PC-9 (cell line): Measurements from ENCODE around the gene CAMK2B. TPM values are rescaled to one million over a fixed set of nuclear protein-coding genes. Genes with fewer than 3 reads are reported as not detected.

Experiments
- BruUV-seq: library from RNA; stranded (reverse); fragments of 400-500 nt; replicated peaks from 2 replicates; lab custom pipeline; 2021; lab: Mats Ljungman, UMichigan
- CTCF ChIA-PET: fragments of 300-600 bp; sonication (Branson Sonifier 250); formaldehyde crosslinking; loops from one replicate; lab custom pipeline; 2022; ENCODE audit warnings: antibody characterized with exemption; lab: Charles Lee
- POLR2A ChIA-PET: fragments of 300-600 bp; sonication (Branson Sonifier 250); formaldehyde crosslinking; loops from one replicate; lab custom pipeline; 2022; ENCODE audit warnings: antibody characterized with exemption; ENCODE audit not compliant: unreplicated experiment; lab: Charles Lee
- DNase-seq, 2 experiments: peaks; one replicate each; pipeline versions ENCODE4 v3.0.0 to v3.0.0-alpha.2; 2015 to 2022; ENCODE audit warnings: mixed read lengths in 1 of 2
- H2AFZ ChIP-seq: fragments of 200-600 bp; sonication (generic); 2 replicates; pipeline ENCODE4 v1.8.1; 2017; ENCODE audit warnings: antibody characterized with exemption
- H3F3A ChIP-seq: fragments of 200-600 bp; sonication (generic); 2 replicates; pipeline ENCODE4 v1.8.1; 2017; ENCODE audit warnings: antibody characterized with exemption, mild to moderate bottlenecking, low read depth; ENCODE audit not compliant: insufficient read depth
- H3K27ac ChIP-seq: fragments of 200-600 bp; sonication (generic); 2 replicates; pipeline ENCODE4 v1.6.1; 2016; ENCODE audit warnings: mixed run types
- H3K27me3 ChIP-seq: fragments of 200-600 bp; sonication (generic); 2 replicates; pipeline ENCODE4 v1.6.1; 2016; ENCODE audit warnings: low read depth, mixed run types; ENCODE audit not compliant: insufficient read depth
- H3K36me3 ChIP-seq: fragments of 200-600 bp; sonication (generic); 2 replicates; pipeline ENCODE4 v1.6.1; 2016; ENCODE audit warnings: low read depth, mixed run types
- H3K4me1 ChIP-seq: fragments of 200-600 bp; sonication (generic); replicated peaks from 2 replicates; pipeline ENCODE4 v1.6.1; 2016; ENCODE audit warnings: mixed run types; ENCODE audit not compliant: insufficient read depth
- H3K4me2 ChIP-seq: fragments of 200-600 bp; sonication (generic); 2 replicates; pipeline ENCODE4 v1.6.1; 2017; ENCODE audit warnings: mixed run types
- H3K4me3 ChIP-seq: fragments of 200-600 bp; sonication (generic); 2 replicates; pipeline ENCODE4 v1.6.1; 2016; ENCODE audit warnings: mixed run types
- H3K79me2 ChIP-seq: fragments of 200-600 bp; sonication (generic); 2 replicates; pipeline ENCODE4 v1.6.1; 2017; ENCODE audit warnings: low read depth, mixed run types
- H3K9me2 ChIP-seq: fragments of 200-600 bp; sonication (generic); 2 replicates; pipeline ENCODE4 v1.8.1; 2017; ENCODE audit warnings: mild to moderate bottlenecking; ENCODE audit not compliant: insufficient read depth
- H3K9me3 ChIP-seq: fragments of 200-600 bp; sonication (generic); 2 replicates; pipeline ENCODE4 v1.8.1; 2016; ENCODE audit warnings: low read depth; ENCODE audit not compliant: insufficient read depth
- H4K20me1 ChIP-seq: fragments of 200-600 bp; sonication (generic); 2 replicates; pipeline ENCODE4 v1.8.1; 2017; ENCODE audit not compliant: insufficient read depth
- CTCF ChIP-seq: fragments of 200-600 bp; sonication (generic); conservative IDR thresholded peaks from 2 replicates; pipeline ENCODE4 v1.6.1; 2017; ENCODE audit warnings: mixed run types, antibody characterized with exemption, mild to moderate bottlenecking, moderate library complexity
- EZH2 ChIP-seq: fragments of 200-600 bp; sonication (generic); IDR thresholded peaks from 2 replicates; pipeline ENCODE4 v1.8.0; 2017; ENCODE audit warnings: antibody characterized with exemption, low read depth
- intact Hi-C: fragments of 100-400 bp; cut with micrococcal nuclease; formaldehyde crosslinking; loops from one replicate; pipeline ENCODE4 v1.10.0; 2022; ENCODE audit not compliant: unreplicated experiment
- total RNA-seq: library from RNA; stranded (reverse); gene quantifications from 2 replicates; pipeline ENCODE4 v1.2.3, GENCODE V29; 2021

Gene CAMK2B
- total RNA-seq, 1 experiment from 2014 or later, result 0.15 TPM

DNA sequence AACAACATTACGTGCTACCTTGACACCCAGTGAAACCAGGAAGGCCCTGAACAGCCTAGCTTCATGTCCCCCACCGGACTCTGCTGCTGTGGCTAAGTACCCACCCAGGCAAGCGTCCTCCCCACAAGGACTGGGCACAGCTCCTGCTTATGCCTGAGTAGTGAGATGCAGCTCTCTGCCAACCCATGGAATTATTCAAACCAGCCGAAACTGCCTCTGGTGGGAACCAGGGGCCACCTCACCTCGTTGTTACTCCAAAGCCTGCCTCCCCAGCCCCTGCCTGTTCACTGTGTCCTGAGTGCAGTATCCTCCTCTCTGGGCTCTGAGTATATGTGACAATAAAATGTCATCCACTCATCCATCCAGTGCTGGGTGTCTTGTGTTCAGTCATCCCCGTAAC is 52.4 kb downstream of the CAMK2B start:
- H3K27ac ChIP-seq, result no peak overlapping the region
- no peaks in the 10 kb centered on the region for H3K9me3 ChIP-seq
- H3K79me2 ChIP-seq, result no peaks in the 10 kb centered on the region
- no peak overlapping the region for H3K4me3 ChIP-seq
- H3F3A ChIP-seq, result no peaks in the 10 kb centered on the region
- H3K4me1 ChIP-seq, result no peaks in the 10 kb centered on the region
- no peak for TF ChIP-seq CTCF
- no peak for TF ChIP-seq EZH2
- H3K9me2 ChIP-seq, result no peaks in the 10 kb centered on the region
- no peak for DNase-seq
- H2AFZ ChIP-seq, result no peak overlapping the region
- ChIA-PET CTCF (no interaction called here), POLR2A (no interaction called here)
- H4K20me1 ChIP-seq, result no peaks in the 10 kb centered on the region
- H3K36me3 ChIP-seq, result no peaks in the 10 kb centered on the region
- BruUV-seq, result no TSS peak
- intact Hi-C loops, result no loop called here
- no peak overlapping the region for H3K4me2 ChIP-seq
- peaks cover 10% of the 10 kb centered on the region for H3K27me3 ChIP-seq

- Histone ChIP-seq H3K36me3 (no peaks in the 10 kb centered on the region), H2AFZ (no peak overlapping the region), H3K9me2 (no peaks in the 10 kb centered on the region), H3K27me3 (peaks cover 10% of the 10 kb centered on the region), H3K27ac (no peak overlapping the region), H3K4me2 (no peak overlapping the region), H3F3A (no peaks in the 10 kb centered on the region), H3K4me1 (no peaks in the 10 kb centered on the region), H3K79me2 (no peaks in the 10 kb centered on the region), H4K20me1 (no peaks in the 10 kb centered on the region), H3K4me3 (no peak overlapping the region), H3K9me3 (no peaks in the 10 kb centered on the region)
- POLR2A ChIA-PET, result no interaction called here
- intact Hi-C loops, result no loop called here
- no peak for TF ChIP-seq CTCF
- TF ChIP-seq EZH2, result no peak
- CTCF ChIA-PET, result no interaction called here
- no peak for DNase-seq
- BruUV-seq, result no TSS peak
Observed at GRCh38 chr7:44272456-44272855, 52.9 kb downstream of the CAMK2B start.

DNA sequence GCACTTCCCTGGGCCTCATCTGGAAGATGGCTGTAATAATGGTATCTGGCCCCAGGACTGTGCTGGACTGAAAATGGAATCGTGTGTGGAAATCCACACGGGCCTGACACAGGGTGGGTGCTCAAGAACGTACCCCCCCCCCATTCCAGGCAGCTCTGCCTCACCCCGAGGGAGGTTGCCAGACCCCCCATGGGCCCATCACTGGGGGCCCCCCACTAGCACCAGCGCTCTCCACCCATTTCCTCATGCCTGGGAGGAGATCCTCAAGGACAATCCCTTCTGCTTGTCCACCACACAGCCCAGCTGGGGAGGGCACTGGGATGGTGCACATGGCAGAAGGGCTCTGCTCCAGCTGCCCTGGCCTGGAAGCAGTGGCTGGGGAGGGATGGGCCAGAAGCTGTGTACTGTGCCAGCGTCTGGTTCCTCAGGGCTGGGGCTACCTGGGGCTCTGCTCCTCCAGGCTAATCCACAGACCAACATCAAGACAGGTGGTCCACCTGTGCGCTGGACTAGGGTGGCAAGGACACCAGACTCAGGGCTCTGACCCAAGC is 55.4 kb downstream of the CAMK2B start:
- H3K4me2 ChIP-seq, result no peak overlapping the region
- no peak for DNase-seq
- intact Hi-C loops, result no loop called here
- CTCF ChIA-PET, result no interaction called here
- no peaks in the 10 kb centered on the region for H3K4me1 ChIP-seq
- no peak overlapping the region for H3K4me3 ChIP-seq
- no peaks in the 10 kb centered on the region for H3K9me2 ChIP-seq
- no peaks in the 10 kb centered on the region for H4K20me1 ChIP-seq
- no peak overlapping the region for H2AFZ ChIP-seq
- TF ChIP-seq EZH2, result no peak
- H3F3A ChIP-seq, result 0 out of 2 replicates have a peak, but pooled peaks cover 3% of the 10 kb centered on the region
- H3K27ac ChIP-seq, result no peak overlapping the region
- H3K36me3 ChIP-seq, result no peaks in the 10 kb centered on the region
- BruUV-seq, result no TSS peak
- POLR2A ChIA-PET, result interaction anchor here (0.6 kb wide), 1 partner anchor 53 kb away, joined by 17 read pairs; no protein-coding TSS in a partner anchor
- peaks cover 13% of the 10 kb centered on the region; the same call in 1 of the 2 replicates for H3K27me3 ChIP-seq
- H3K79me2 ChIP-seq, result no peaks in the 10 kb centered on the region
- H3K9me3 ChIP-seq, result no peaks in the 10 kb centered on the region

- no peak for TF ChIP-seq EZH2
- TF ChIP-seq CTCF, result no peak
- H2AFZ ChIP-seq, result no peak overlapping the region
- no peak for DNase-seq
- H3K27me3 ChIP-seq, result peaks cover 11% of the 10 kb centered on the region; the same call in 1 of the 2 replicates
- H3K9me2 ChIP-seq, result no peaks in the 10 kb centered on the region
- H3K4me3 ChIP-seq, result no peak overlapping the region
- no peaks in the 10 kb centered on the region for H3K79me2 ChIP-seq
- no TSS peak for BruUV-seq
- no peaks in the 10 kb centered on the region for H3K9me3 ChIP-seq
- H4K20me1 ChIP-seq, result no peaks in the 10 kb centered on the region
- H3K4me1 ChIP-seq, result peaks cover 4% of the 10 kb centered on the region
- ChIA-PET POLR2A (no interaction called here), CTCF (no interaction called here)
- 0 out of 2 replicates have a peak, but pooled peaks cover 7% of the 10 kb centered on the region for H3F3A ChIP-seq
- H3K4me2 ChIP-seq, result no peak overlapping the region
- intact Hi-C loops, result no loop called here
- H3K36me3 ChIP-seq, result no peaks in the 10 kb centered on the region
- no peak overlapping the region for H3K27ac ChIP-seq
Observed at GRCh38 chr7:44269417-44269816, 56.0 kb downstream of the CAMK2B start.
